CD4-positive, alpha-beta memory T cell (primary cell): ENCODE measurements around the gene TNIP1. TPM values are rescaled to one million over a fixed set of nuclear protein-coding genes. Genes with fewer than 3 reads are reported as not detected.

Source experiments
- CTCF ChIA-PET: fragments of 350-600 bp; sonication (Branson Sonifier 250); formaldehyde crosslinking; loops from one replicate; lab custom pipeline; 2021; ENCODE audit warnings: inconsistent platforms; ENCODE audit not compliant: partially characterized antibody; lab: Charles Lee
- POLR2A ChIA-PET: fragments of 350-600 bp; sonication (Branson Sonifier 250); formaldehyde crosslinking; loops from one replicate; lab custom pipeline; 2021; ENCODE audit not compliant: partially characterized antibody; lab: Charles Lee
- DNase-seq, 5 donors: peaks; one replicate each; pipeline versions ENCODE4 v3.0.0 to v3.0.0-alpha.2; 2020 to 2022; ENCODE audit warnings: mixed read lengths in 1 of 5
- H3K27ac ChIP-seq: one replicate; pipeline ENCODE4 v1.7.0; 2013; ENCODE audit warnings: low read depth, low read length
- H3K27me3 ChIP-seq: 2 replicates; pipeline ENCODE4 v1.7.0; 2013; ENCODE audit warnings: mild to moderate bottlenecking, low read length, moderate library complexity; ENCODE audit not compliant: insufficient read depth
- H3K36me3 ChIP-seq: 2 replicates; pipeline ENCODE4 v1.7.0; 2013; ENCODE audit warnings: mild to moderate bottlenecking, low read length, moderate library complexity; ENCODE audit not compliant: insufficient read depth
- H3K4me1 ChIP-seq: 2 replicates; pipeline ENCODE4 v1.7.0; 2013; ENCODE audit warnings: mild to moderate bottlenecking, low read length, moderate library complexity; ENCODE audit not compliant: insufficient read depth
- H3K4me3 ChIP-seq, 2 donors: one replicate each; pipeline ENCODE4 v1.7.0; 2013; ENCODE audit warnings: low read length in 2 of 2, mild to moderate bottlenecking in 1 of 2
- H3K9me3 ChIP-seq, 2 donors: one replicate each; pipeline ENCODE4 v1.7.0; 2013; ENCODE audit warnings: low read length in 2 of 2, control low read depth in 1 of 2; ENCODE audit not compliant: control insufficient read depth in 1 of 2
- H3K27ac Mint-ChIP-seq, 7 donors: one replicate each; pipeline ENCODE4 v1.8.0; 2020 to 2021; ENCODE audit warnings: mixed read lengths in 7 of 7, mild to moderate bottlenecking in 6 of 7, inconsistent platforms in 3 of 7, moderate library complexity in 3 of 7
- H3K27me3 Mint-ChIP-seq, 2 donors: one replicate each; pipeline ENCODE4 v1.8.0; 2020 to 2021; ENCODE audit warnings: mixed read lengths in 2 of 2
- H3K36me3 Mint-ChIP-seq, 2 donors: one replicate each; pipeline ENCODE4 v1.8.0; 2020 to 2021; ENCODE audit warnings: mixed read lengths in 2 of 2, inconsistent platforms in 1 of 2, mild to moderate bottlenecking in 1 of 2
- H3K4me1 Mint-ChIP-seq, 4 donors: one replicate each; pipeline ENCODE4 v1.8.0; 2020 to 2021; ENCODE audit warnings: mixed read lengths in 4 of 4, mild to moderate bottlenecking in 1 of 4
- H3K4me3 Mint-ChIP-seq, 8 donors: one replicate each; pipeline ENCODE4 v1.8.0; 2020 to 2021; ENCODE audit warnings: mixed read lengths in 8 of 8, mild to moderate bottlenecking in 7 of 8, moderate library complexity in 6 of 8, inconsistent platforms in 3 of 8
- H3K9me3 Mint-ChIP-seq, 8 donors: one replicate each; pipeline ENCODE4 v1.8.0; 2020 to 2021; ENCODE audit warnings: mixed read lengths in 8 of 8, mild to moderate bottlenecking in 5 of 8, inconsistent platforms in 3 of 8, moderate library complexity in 1 of 8
- intact Hi-C: fragments of 100-400 bp; cut with micrococcal nuclease; formaldehyde crosslinking; loops from one replicate; pipeline ENCODE4 v1.15.1; 2023
- polyA plus RNA-seq, 2 donors: library from polyadenylated mRNA; unstranded; fragments of 300-500 nt; fragmentation: Illumina TruSeq; gene quantifications; one replicate each; pipeline ENCODE4 v1.2.3, GENCODE V29; 2021
- total RNA-seq, 2 experiments: library from RNA; stranded (reverse); gene quantifications; one replicate each; pipeline ENCODE4 v1.2.3, GENCODE V29; 2021

The TNIP1 gene
- total and polyA plus RNA-seq, 4 experiments from 2014 or later, result 31.5 to 233 (median 149) TPM

DNA sequence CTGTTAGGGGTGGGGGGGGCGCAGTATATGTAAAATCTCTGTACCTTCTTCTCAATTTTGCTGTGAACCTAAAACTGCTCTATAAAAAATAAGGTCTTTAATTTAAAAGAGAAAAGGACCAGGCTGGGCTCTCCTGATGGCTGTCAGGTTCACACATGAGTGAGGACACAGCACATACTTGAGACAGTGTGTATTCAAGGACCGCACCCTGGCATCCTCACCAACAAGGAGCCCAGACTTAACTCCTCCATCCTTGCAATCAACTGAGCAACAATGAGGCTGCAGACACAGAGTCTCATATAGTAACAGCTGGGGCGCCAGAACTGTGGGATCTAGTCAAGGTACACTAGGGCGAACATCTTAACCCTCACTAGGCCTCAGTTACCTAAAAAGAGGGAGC, 9.8 kb downstream of the TNIP1 start:
- peaks cover 88% of the 10 kb centered on the region for H3K4me1 ChIP-seq
- H3K27ac ChIP-seq, result no peak overlapping the region
- no peaks in the 10 kb centered on the region for H3K9me3 ChIP-seq
- peaks cover 23% of the 10 kb centered on the region for H3K36me3 ChIP-seq
- Mint-ChIP-seq H3K27ac (peak overlapping the region in 4 of 7 donors; percentile 32 to 82 (median 55)), H3K9me3 (peaks cover 0 to under 1% (median 0%) of the 10 kb centered on the region in 8 donors), H3K4me3 (peak overlapping the region in 1 of 8 donors; percentile 61), H3K4me1 (peaks cover 62 to 88% (median 74%) of the 10 kb centered on the region in 4 donors), H3K36me3 (peaks cover 17 to 74% of the 10 kb centered on the region in 2 donors), H3K27me3 (no peaks in the 10 kb centered on the region)
- no peak overlapping the region for H3K4me3 ChIP-seq
- ChIA-PET CTCF (interaction anchor here (1.1 to 5.6 kb wide), 5 partner anchors 19 to 93 kb away, joined by 3 to 54 read pairs (median 9); no protein-coding TSS in a partner anchor), POLR2A (interaction anchor here (0.8 to 4.9 kb wide), 4 partner anchors 10 to 23 kb away, joined by 3 to 35 read pairs (median 4); partner anchors contain the start of gene TNIP1)
- no peak for DNase-seq
- intact Hi-C loops, result no loop called here
- no peaks in the 10 kb centered on the region for H3K27me3 ChIP-seq

- Mint-ChIP-seq H3K4me3 (peak overlapping the region in 2 of 8 donors; percentile 57 to 61), H3K27me3 (no peaks in the 10 kb centered on the region), H3K36me3 (peaks cover 15 to 76% of the 10 kb centered on the region in 2 donors), H3K4me1 (peaks cover 63 to 88% (median 73%) of the 10 kb centered on the region in 4 donors), H3K27ac (peak overlapping the region; percentile 11 to 85 (median 70)), H3K9me3 (no peaks in the 10 kb centered on the region)
- POLR2A ChIA-PET, result interaction anchor here (4.9 kb wide), 1 partner anchor 11 kb away, joined by 35 read pairs; the partner anchor contains the start of gene TNIP1
- CTCF ChIA-PET, result interaction anchor here (0.7 to 5.6 kb wide), 6 partner anchors 19 to 94 kb away, joined by 3 to 54 read pairs (median 7); no protein-coding TSS in a partner anchor
- H3K4me1 ChIP-seq, result peaks cover 86% of the 10 kb centered on the region
- H3K27ac ChIP-seq, result peak overlapping the region; percentile 24
- intact Hi-C loops, result no loop called here
- peaks cover 23% of the 10 kb centered on the region for H3K36me3 ChIP-seq
- H3K27me3 ChIP-seq, result no peaks in the 10 kb centered on the region
- no peak overlapping the region for H3K4me3 ChIP-seq
- no peaks in the 10 kb centered on the region for H3K9me3 ChIP-seq
- DNase-seq, result no peak
Measured at GRCh38 chr5:151070449-151070848, 10.4 kb downstream of the TNIP1 start.

DNA sequence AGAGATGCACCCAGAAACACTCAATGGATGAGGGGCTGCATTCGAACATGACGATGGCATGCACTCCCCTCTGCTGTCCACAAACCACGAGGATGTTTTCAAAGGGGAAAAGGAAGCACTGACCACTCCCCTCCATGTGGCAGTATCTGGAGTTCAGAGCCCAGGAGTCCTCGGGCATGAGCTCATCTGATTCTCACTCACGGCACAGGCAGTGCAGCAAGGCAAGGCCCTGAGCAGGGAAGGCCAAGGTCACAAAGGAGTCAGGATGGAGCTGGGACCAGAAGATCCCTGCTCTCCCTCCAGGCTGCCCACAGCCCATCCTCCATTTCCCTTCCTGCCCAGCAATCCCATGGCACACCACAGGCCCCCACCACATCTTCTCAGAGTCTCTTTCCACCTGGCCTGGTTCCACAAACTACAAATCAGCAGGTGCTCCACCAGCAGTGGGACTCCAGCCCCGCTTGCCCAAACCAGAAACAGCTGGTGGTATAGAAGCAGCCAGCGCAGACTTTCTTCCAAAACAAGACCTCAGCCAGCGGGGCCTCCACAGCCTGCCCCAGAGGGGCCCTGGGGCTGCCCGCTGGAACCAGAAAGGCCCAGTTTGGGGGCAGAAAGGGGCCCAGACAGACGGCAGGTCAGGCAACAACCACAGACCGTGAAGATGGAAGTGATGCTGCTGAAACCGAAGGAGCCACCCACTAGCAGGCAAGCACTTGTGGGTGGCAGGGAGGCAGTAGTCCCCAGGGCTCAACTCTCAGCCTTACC, 12.2 kb downstream of the TNIP1 start:
- Mint-ChIP-seq H3K4me3 (peak overlapping the region in 7 of 8 donors; percentile 12 to 61 (median 52)), H3K27me3 (no peaks in the 10 kb centered on the region), H3K27ac (peak overlapping the region; percentile 25 to 87 (median 81)), H3K36me3 (peaks cover 11 to 76% of the 10 kb centered on the region in 2 donors), H3K9me3 (no peaks in the 10 kb centered on the region), H3K4me1 (peaks cover 60 to 86% (median 74%) of the 10 kb centered on the region in 4 donors)
- Histone ChIP-seq H3K36me3 (peaks cover 31% of the 10 kb centered on the region), H3K27me3 (no peaks in the 10 kb centered on the region), H3K9me3 (no peaks in the 10 kb centered on the region), H3K27ac (peak overlapping the region; percentile 29), H3K4me3 (no peak overlapping the region), H3K4me1 (peaks cover 85% of the 10 kb centered on the region)
- intact Hi-C loops, result loop anchor here (10.0 kb wide), 1 partner anchor 156 kb away; the partner anchor contains the start of gene CCDC69
- DNase-seq, result peak in 1 of 5 donors; percentile 10
- POLR2A ChIA-PET, result interaction anchor here (0.9 to 1.2 kb wide), 4 partner anchors 12 to 47 kb away, joined by 3 to 4 read pairs (median 4); partner anchors contain the start of gene TNIP1
- CTCF ChIA-PET, result interaction anchor here (1.0 to 5.6 kb wide), 7 partner anchors 10 to 47 kb away, joined by 3 to 54 read pairs (median 7); no protein-coding TSS in a partner anchor

GRCh38 chr5:151067632-151068432, 13.0 kb downstream of the TNIP1 start:
- no peaks in the 10 kb centered on the region for H3K9me3 ChIP-seq
- Mint-ChIP-seq H3K27ac (peak overlapping the region; percentile 50 to 87 (median 82)), H3K27me3 (no peaks in the 10 kb centered on the region), H3K4me3 (peak overlapping the region in 5 of 8 donors; percentile 12 to 52 (median 46)), H3K9me3 (no peaks in the 10 kb centered on the region), H3K4me1 (peaks cover 61 to 88% (median 77%) of the 10 kb centered on the region in 4 donors), H3K36me3 (peaks cover 16 to 79% of the 10 kb centered on the region in 2 donors)
- ChIA-PET CTCF (interaction anchor here (1.1 to 5.6 kb wide), 4 partner anchors 11 to 48 kb away, joined by 4 to 54 read pairs (median 6); no protein-coding TSS in a partner anchor), POLR2A (interaction anchor here (0.9 to 1.1 kb wide), 2 partner anchors 13 to 16 kb away, joined by 3 to 4 read pairs; partner anchors contain the start of gene TNIP1)
- no peak overlapping the region for H3K4me3 ChIP-seq
- intact Hi-C loops, result loop anchor here (10.0 kb wide), 1 partner anchor 157 kb away; the partner anchor contains the start of gene CCDC69
- no peak overlapping the region for H3K27ac ChIP-seq
- no peaks in the 10 kb centered on the region for H3K27me3 ChIP-seq
- H3K36me3 ChIP-seq, result peaks cover 35% of the 10 kb centered on the region
- peaks cover 80% of the 10 kb centered on the region for H3K4me1 ChIP-seq
- DNase-seq, result no peak

GRCh38 chr5:151066920-151067319, 13.9 kb downstream of the TNIP1 start:
- no peak for DNase-seq
- H3K9me3 Mint-ChIP-seq, result no peaks in the 10 kb centered on the region
- CTCF ChIA-PET, result interaction anchor here (2.4 to 5.6 kb wide), 2 partner anchors 15 to 49 kb away, joined by 13 to 54 read pairs; no protein-coding TSS in a partner anchor
- H3K27me3 Mint-ChIP-seq, result no peaks in the 10 kb centered on the region
- H3K4me1 Mint-ChIP-seq, result peaks cover 55 to 79% (median 70%) of the 10 kb centered on the region in 4 donors
- H3K36me3 ChIP-seq, result peaks cover 43% of the 10 kb centered on the region
- H3K27ac ChIP-seq, result no peak overlapping the region
- peak overlapping the region in 6 of 7 donors; percentile 50 to 82 (median 74) for H3K27ac Mint-ChIP-seq
- intact Hi-C loops, result loop anchor here (10.0 kb wide), 1 partner anchor 158 kb away; the partner anchor contains the start of gene CCDC69
- H3K4me1 ChIP-seq, result peaks cover 71% of the 10 kb centered on the region
- peak overlapping the region in 3 of 8 donors; percentile 33 to 41 (median 35) for H3K4me3 Mint-ChIP-seq
- H3K27me3 ChIP-seq, result no peaks in the 10 kb centered on the region
- POLR2A ChIA-PET, result no interaction called here
- H3K36me3 Mint-ChIP-seq, result peaks cover 19 to 82% of the 10 kb centered on the region in 2 donors
- no peaks in the 10 kb centered on the region for H3K9me3 ChIP-seq
- H3K4me3 ChIP-seq, result no peak overlapping the region

DNA sequence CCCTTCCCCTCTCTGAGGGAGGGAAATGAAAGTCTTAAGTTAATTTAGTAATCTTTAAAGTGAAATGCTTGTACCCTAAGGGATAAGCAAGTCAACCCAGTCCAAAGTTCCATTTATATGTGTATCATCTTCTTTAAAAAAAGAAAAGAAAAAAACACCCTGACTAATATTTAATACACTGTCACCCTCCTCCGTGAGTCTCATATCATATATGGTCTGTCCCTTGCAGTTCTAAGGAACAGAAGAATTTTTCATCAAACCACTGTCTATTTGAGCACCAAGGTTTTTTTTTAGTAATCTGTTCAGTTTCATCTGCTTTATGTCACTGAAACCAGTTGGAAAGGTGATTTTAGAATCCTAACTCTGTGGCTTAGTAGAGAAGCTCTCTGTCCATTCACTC, 15.2 kb downstream of the TNIP1 start:
- Histone ChIP-seq H3K9me3 (no peaks in the 10 kb centered on the region), H3K27ac (no peak overlapping the region), H3K4me3 (no peak overlapping the region), H3K36me3 (peaks cover 49% of the 10 kb centered on the region), H3K4me1 (peaks cover 67% of the 10 kb centered on the region), H3K27me3 (no peaks in the 10 kb centered on the region)
- Mint-ChIP-seq H3K9me3 (no peaks in the 10 kb centered on the region), H3K27me3 (no peaks in the 10 kb centered on the region), H3K4me3 (no peak overlapping the region), H3K27ac (peak overlapping the region in 6 of 7 donors; percentile 43 to 92 (median 82)), H3K4me1 (peaks cover 49 to 76% (median 69%) of the 10 kb centered on the region in 4 donors), H3K36me3 (peaks cover 24 to 82% of the 10 kb centered on the region in 2 donors)
- DNase-seq, result no peak
- intact Hi-C loops, result loop anchor here (10.0 kb wide), 1 partner anchor 159 kb away; the partner anchor contains the start of gene CCDC69
- ChIA-PET CTCF (interaction anchor here (0.7 to 2.4 kb wide), 6 partner anchors 14 to 608 kb away, joined by 3 to 18 read pairs (median 4); no protein-coding TSS in a partner anchor), POLR2A (interaction anchor here (1.0 to 1.1 kb wide), 2 partner anchors 13 to 14 kb away, joined by 3 to 5 read pairs; no protein-coding TSS in a partner anchor)
